Cardiac muscle cell (in vitro differentiated cells and primary cell): ENCODE measurements around the gene NSD1. TPM values are rescaled to one million over a fixed set of nuclear protein-coding genes. Genes with fewer than 3 reads are reported as not detected.

Source experiments
- DNase-seq, 2 donors: peaks; one replicate each; pipeline versions ENCODE4 v3.0.0 to v3.0.0-alpha.2; 2010 to 2017; ENCODE audit warnings: low read depth in 1 of 2, low spot score in 1 of 2
- H3K27ac ChIP-seq: fragments of 200-600 bp; sonication (generic); 2 replicates; pipeline ENCODE4 v1.5.1; 2016
- H3K27me3 ChIP-seq: fragments of 200-600 bp; sonication (generic); 2 replicates; pipeline ENCODE4 v1.6.0; 2016; ENCODE audit warnings: control low read depth
- H3K36me3 ChIP-seq: fragments of 200-600 bp; sonication (generic); 2 replicates; pipeline ENCODE4 v1.5.1; 2016; ENCODE audit warnings: control low read depth
- H3K4me1 ChIP-seq: fragments of 200-600 bp; sonication (generic); 2 replicates; pipeline ENCODE4 v1.8.1; 2017; ENCODE audit warnings: low read depth, mild to moderate bottlenecking, mixed run types
- H3K4me3 ChIP-seq: fragments of 200-600 bp; sonication (generic); 2 replicates; pipeline ENCODE4 v1.5.1; 2016; ENCODE audit warnings: mild to moderate bottlenecking
- H3K9me3 ChIP-seq: fragments of 200-600 bp; sonication (generic); 2 replicates; pipeline ENCODE4 v1.5.1; 2017; ENCODE audit warnings: low read depth, mild to moderate bottlenecking, control low read depth
- polyA plus RNA-seq: library from polyadenylated mRNA; unstranded; fragments of >200 nt; fragmentation: Nextera tagmentation; extraction: Ambion mirVana; gene quantifications from 2 replicates; pipeline ENCODE4 v1.2.1, GENCODE V29; 2016
- total RNA-seq: library from RNA; depleted of rRNA; stranded (reverse); fragments of >200 nt; gene quantifications from 2 replicates; pipeline ENCODE4 v1.2.3, GENCODE V29; 2016
- TF ChIP-seq, protein P1 (sequence below): IDR thresholded peaks from 2 replicates; pipeline ENCODE4 v1.5.1; 2012; ENCODE audit warnings: low read depth, mild to moderate bottlenecking, low read length

Gene NSD1
- total and polyA plus RNA-seq, 2 experiments from 2014 or later, result 37.8 to 37.9 TPM

DNA sequence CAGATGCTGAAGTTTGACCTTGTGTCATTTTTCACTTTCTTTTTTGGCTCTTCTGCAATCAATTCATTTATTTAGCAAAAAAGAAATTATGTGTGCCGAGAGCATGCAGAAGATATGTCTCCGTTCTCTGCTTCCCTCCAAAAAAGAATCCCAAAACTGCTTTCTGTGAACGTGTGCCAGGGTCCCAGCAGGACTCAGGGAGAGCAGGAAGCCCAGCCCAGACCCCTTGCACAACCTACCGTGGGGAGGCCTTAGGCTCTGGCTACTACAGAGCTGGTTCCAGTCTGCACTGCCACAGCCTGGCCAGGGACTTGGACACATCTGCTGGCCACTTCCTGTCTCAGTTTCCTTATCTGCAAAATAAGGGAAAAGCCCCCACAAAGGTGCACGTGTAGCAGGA is 44.4 kb upstream of the NSD1 start:
- Histone ChIP-seq H3K9me3 (no peaks in the 10 kb centered on the region), H3K27ac (no peak overlapping the region), H3K27me3 (peaks cover 20% of the 10 kb centered on the region), H3K36me3 (no peaks in the 10 kb centered on the region), H3K4me1 (no peaks in the 10 kb centered on the region), H3K4me3 (no peak overlapping the region)
- TF ChIP-seq, protein P1, sequence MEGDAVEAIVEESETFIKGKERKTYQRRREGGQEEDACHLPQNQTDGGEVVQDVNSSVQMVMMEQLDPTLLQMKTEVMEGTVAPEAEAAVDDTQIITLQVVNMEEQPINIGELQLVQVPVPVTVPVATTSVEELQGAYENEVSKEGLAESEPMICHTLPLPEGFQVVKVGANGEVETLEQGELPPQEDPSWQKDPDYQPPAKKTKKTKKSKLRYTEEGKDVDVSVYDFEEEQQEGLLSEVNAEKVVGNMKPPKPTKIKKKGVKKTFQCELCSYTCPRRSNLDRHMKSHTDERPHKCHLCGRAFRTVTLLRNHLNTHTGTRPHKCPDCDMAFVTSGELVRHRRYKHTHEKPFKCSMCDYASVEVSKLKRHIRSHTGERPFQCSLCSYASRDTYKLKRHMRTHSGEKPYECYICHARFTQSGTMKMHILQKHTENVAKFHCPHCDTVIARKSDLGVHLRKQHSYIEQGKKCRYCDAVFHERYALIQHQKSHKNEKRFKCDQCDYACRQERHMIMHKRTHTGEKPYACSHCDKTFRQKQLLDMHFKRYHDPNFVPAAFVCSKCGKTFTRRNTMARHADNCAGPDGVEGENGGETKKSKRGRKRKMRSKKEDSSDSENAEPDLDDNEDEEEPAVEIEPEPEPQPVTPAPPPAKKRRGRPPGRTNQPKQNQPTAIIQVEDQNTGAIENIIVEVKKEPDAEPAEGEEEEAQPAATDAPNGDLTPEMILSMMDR, result no peak
- peak in 1 of 2 donors; percentile 66 for DNase-seq

DNA sequence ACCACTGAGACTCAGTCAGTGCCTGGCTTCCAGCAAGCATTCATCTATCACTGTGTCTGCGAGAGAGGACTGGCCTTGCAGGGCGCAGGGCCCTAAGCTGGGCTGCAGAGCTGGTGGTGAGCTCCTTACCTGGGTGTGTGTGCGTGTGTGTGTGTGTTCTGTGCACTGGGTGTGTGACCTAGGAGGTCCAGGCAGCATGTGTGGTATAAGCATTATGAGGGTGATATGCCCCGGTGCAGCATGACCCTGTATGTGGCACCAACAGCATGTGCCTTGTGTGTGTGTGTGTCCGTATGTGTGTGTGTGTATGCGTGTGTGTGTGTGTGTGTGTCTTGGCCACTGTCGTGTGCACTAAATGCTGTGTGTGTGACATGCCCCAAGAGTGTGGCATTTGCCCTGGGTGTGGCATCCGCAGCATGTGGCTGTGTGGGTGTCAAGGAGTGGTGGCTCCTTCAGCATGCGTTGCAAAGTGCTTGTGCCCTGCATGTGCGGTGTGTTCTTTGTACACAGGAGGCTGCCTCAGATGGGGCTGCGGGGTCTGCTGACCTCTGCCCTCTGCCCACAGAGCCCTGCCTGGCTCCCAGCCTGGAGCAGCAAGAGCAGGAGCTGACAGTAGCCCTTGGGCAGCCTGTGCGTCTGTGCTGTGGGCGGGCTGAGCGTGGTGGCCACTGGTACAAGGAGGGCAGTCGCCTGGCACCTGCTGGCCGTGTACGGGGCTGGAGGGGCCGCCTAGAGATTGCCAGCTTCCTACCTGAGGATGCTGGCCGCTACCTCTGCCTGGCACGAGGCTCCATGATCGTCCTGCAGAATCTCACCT is 43.5 kb upstream of the NSD1 start:
- TF ChIP-seq, protein P1, result no peak
- DNase-seq, result no peak
- Histone ChIP-seq H3K36me3 (no peaks in the 10 kb centered on the region), H3K27me3 (peaks cover 20% of the 10 kb centered on the region), H3K27ac (no peak overlapping the region), H3K4me3 (no peak overlapping the region), H3K9me3 (no peaks in the 10 kb centered on the region), H3K4me1 (no peaks in the 10 kb centered on the region)

DNA sequence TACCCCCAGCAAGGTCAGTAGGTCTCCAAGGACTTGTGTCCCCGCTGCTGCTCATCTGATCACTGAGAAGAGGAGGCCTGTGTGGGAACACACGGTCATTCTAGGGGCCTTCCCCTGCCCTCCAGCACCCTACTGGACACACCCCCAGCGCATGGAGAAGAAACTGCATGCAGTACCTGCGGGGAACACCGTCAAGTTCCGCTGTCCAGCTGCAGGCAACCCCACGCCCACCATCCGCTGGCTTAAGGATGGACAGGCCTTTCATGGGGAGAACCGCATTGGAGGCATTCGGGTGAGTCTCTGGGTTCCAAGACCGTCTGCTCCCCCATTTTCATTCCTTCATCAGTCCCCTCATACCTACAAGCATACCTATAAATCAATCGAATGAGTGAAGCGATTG is 42.8 kb upstream of the NSD1 start:
- no peak overlapping the region for H3K27ac ChIP-seq
- no peaks in the 10 kb centered on the region for H3K9me3 ChIP-seq
- H3K4me3 ChIP-seq, result no peak overlapping the region
- H3K4me1 ChIP-seq, result no peaks in the 10 kb centered on the region
- no peak for DNase-seq
- H3K36me3 ChIP-seq, result no peaks in the 10 kb centered on the region
- peaks cover 13% of the 10 kb centered on the region for H3K27me3 ChIP-seq
- TF ChIP-seq, protein P1, result no peak

DNA sequence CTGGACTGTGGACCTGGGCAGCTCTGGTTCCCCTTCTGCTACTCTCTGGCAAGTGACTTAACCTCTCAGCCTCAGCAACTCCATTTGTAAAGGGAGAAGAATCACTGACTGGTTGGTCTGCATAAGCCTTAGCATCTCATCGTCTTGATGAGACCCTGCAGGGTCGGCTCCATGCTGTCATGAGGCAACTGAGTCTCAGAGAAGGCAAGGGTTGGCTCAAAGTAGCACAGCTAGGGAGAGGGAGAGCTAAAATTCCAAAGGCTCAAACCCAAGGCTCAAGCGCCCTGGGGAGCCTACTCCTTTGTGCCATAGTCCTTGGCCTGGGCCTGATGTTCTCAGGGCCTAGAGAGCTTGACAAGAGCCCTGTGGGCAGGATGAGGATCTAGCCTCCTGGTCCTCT is 42.3 kb upstream of the NSD1 start:
- peaks cover 13% of the 10 kb centered on the region for H3K27me3 ChIP-seq
- DNase-seq, result no peak
- H3K4me3 ChIP-seq, result no peak overlapping the region
- H3K9me3 ChIP-seq, result no peaks in the 10 kb centered on the region
- TF ChIP-seq, protein P1, result no peak
- no peak overlapping the region for H3K27ac ChIP-seq
- no peaks in the 10 kb centered on the region for H3K4me1 ChIP-seq
- no peaks in the 10 kb centered on the region for H3K36me3 ChIP-seq

DNA sequence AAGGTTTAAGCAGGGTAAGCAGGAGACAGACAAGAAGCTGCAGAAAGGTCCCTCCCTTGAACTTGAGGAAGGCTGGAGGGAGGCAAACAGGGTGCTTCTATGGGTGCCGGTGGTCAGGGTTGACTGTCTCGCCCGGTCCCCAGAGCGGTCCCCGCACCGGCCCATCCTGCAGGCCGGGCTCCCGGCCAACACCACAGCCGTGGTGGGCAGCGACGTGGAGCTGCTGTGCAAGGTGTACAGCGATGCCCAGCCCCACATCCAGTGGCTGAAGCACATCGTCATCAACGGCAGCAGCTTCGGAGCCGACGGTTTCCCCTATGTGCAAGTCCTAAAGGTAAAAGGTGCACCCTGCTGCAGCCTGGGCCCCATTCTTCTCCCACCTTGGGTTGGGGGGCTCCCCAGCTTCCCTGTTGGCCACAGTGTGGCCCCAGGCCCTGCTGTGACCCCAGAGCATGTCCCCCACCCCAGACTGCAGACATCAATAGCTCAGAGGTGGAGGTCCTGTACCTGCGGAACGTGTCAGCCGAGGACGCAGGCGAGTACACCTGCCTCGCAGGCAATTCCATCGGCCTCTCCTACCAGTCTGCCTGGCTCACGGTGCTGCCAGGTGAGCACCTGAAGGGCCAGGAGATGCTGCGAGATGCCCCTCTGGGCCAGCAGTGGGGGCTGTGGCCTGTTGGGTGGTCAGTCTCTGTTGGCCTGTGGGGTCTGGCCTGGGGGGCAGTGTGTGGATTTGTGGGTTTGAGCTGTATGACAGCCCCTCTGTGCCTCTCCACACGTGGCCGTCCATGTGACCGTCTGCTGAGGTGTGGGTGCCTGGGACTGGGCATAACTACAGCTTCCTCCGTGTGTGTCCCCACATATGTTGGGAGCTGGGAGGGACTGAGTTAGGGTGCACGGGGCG is 41.1 kb upstream of the NSD1 start:
- Histone ChIP-seq H3K4me3 (no peak overlapping the region), H3K36me3 (no peaks in the 10 kb centered on the region), H3K27me3 (peaks cover 6% of the 10 kb centered on the region), H3K9me3 (no peaks in the 10 kb centered on the region), H3K27ac (no peak overlapping the region), H3K4me1 (no peaks in the 10 kb centered on the region)
- DNase-seq, result no peak
- TF ChIP-seq, protein P1, result no peak
